ENCODE data around the gene TASOR2. TPM values are rescaled to one million over a fixed set of nuclear protein-coding genes. Genes with fewer than 3 reads are reported as not detected.

The TASOR2 gene
- total and polyA plus RNA-seq, 2 of the 4 experiments (the other 2 are of a cell fraction), result 19.4 to 53.6 TPM

- Histone ChIP-seq H2BK20ac (ENCODE audit: low read depth, low read length) (no peak overlapping the region), H3K9ac (ENCODE audit: low read depth, low read length) (peak overlapping the region; percentile 35; the same call in 1 of the 2 replicates), H4K8ac (ENCODE audit: low read depth in 2 of 2, low read length in 2 of 2) (no peak overlapping the region; a peak in 2 of 4 replicates), H3K4ac (ENCODE audit: low read depth, low read length) (no peak overlapping the region), H4K20me1 (ENCODE audit: insufficient read depth, low read length) (no peaks in the 10 kb centered on the region), H3K27ac (ENCODE audit: insufficient read depth, low read length) (no peak overlapping the region), H3K18ac (ENCODE audit: low read depth, low read length) (no peak overlapping the region), H2AFZ (replicated peaks; ENCODE audit: low read length, poor library complexity) (peak overlapping the region; percentile 90), H4K91ac (ENCODE audit: insufficient read depth, low read depth, low read length) (no peak overlapping the region), H3K27me3 (ENCODE audit: control insufficient read depth, insufficient read depth, low read length) (peaks cover 13% of the 10 kb centered on the region), H2AK5ac (ENCODE audit: low read depth, low read length) (no peak overlapping the region), H2BK120ac (ENCODE audit: low read depth, low read length) (no peak overlapping the region), H3K23ac (ENCODE audit: low read depth, low read length) (peak overlapping the region; percentile 34), H3K4me2 (ENCODE audit: low read depth, low read length) (peak overlapping the region; percentile 98), H3K4me1 (ENCODE audit: control insufficient read depth, insufficient read depth, low read length) (no peaks in the 10 kb centered on the region), H2BK5ac (ENCODE audit: low read depth, low read length, poor library complexity, severe bottlenecking) (no peak overlapping the region), H3K9me3 (ENCODE audit: control insufficient read depth, insufficient read depth, low read length) (peaks cover under 1% of the 10 kb centered on the region; the same call in 1 of the 2 replicates), H3K14ac (replicated peaks; ENCODE audit: low read depth, low read length) (peak overlapping the region; percentile 48), H2AK9ac (replicated peaks; ENCODE audit: low read depth, low read length, poor library complexity) (peak overlapping the region; percentile 8), H3K56ac (ENCODE audit: extremely low read depth, insufficient read depth, low read length) (no peak overlapping the region), H2BK15ac (ENCODE audit: low read depth, low read length) (no peak overlapping the region), H3K79me1 (ENCODE audit: low read depth in 1 of 2, low read length in 2 of 2) (peaks cover 4 to 11% of the 10 kb centered on the region in 2 experiments), H3K9me1 (ENCODE audit: insufficient read depth, low read length) (peaks cover 4% of the 10 kb centered on the region; the same call in 1 of the 2 replicates), H4K5ac (ENCODE audit: low read depth, low read length) (no peak overlapping the region), H3K36me3 (ENCODE audit: control insufficient read depth, insufficient read depth, low read length) (no peaks in the 10 kb centered on the region), H3K4me3 (ENCODE audit: insufficient read depth, low read depth, low read length) (peak overlapping the region; percentile 62)
- dilution Hi-C loops (cut with HindIII; ENCODE audit: low sequenced_read_pairs, unreplicated experiment), result no loop called here
- BruUV-seq (replicated peaks), result no TSS peak
- WGBS, 2 experiments (ENCODE audit: extremely low coverage in 2 of 2, insufficient read length in 1 of 2), result 43% methylated on average over 9 of the region's 15 CpGs; no CpG with 5 or more reads in 1 of the 2 experiments
- TF ChIP-seq NFE2L2 (IDR thresholded peaks at IDR 0.05; ENCODE audit: low read depth, low read length), result no peak
- TF ChIP-seq RFX5 (IDR thresholded peaks at IDR 0.05; ENCODE audit: low read depth, low read length), result no peak
- TF ChIP-seq FOS (IDR thresholded peaks at IDR 0.05; ENCODE audit: low read depth, low read length), result no peak
- TF ChIP-seq SMC3 (IDR thresholded peaks at IDR 0.05; ENCODE audit: low read depth, low read length), result no peak
- no peak for TF ChIP-seq RCOR1 (IDR thresholded peaks at IDR 0.05; ENCODE audit: insufficient replicate concordance, low read length)
- no peak for TF ChIP-seq CTCF (conservative IDR thresholded peaks at IDR 0.05; ENCODE audit: low read depth, low read length)
- DNase-seq (no peak), ATAC-seq (ENCODE audit: low read depth) (no peak)
- intact Hi-C loops (cut with micrococcal nuclease), result no loop called here
- in situ Hi-C loops (cut with MboI; ENCODE audit: low sequenced_read_pairs), result no loop called here
- ChIA-PET CTCF (no interaction called here), POLR2A (ENCODE audit: unreplicated experiment) (no interaction called here)
Measured at GRCh38 chr10:5666841-5667630, 17.6 kb upstream of the TASOR2 start.
